ENCODE data around the gene INPP4A.
"Not testable (repeated sequence)": the region's sequence is repeated elsewhere in the genome, so short reads cannot be mapped to it uniquely, and the experiment has no call there.

Gene INPP4A

GRCh38 chr2:98433363-98433964 is 11.2 kb upstream of the INPP4A start:
- DNase-seq, result no peak
- in situ Hi-C loops (cut with HindIII; ENCODE audit: low pct_ligation_motif_present, low pct_unique_long_range_greater_than_20kb, low sequenced_read_pairs), result no loop called here

- no peak for DNase-seq
- in situ Hi-C loops (cut with HindIII; ENCODE audit: low pct_ligation_motif_present, low pct_unique_long_range_greater_than_20kb, low sequenced_read_pairs), result no loop called here
Observed at GRCh38 chr2:98434492-98434891, 10.2 kb upstream of the INPP4A start.

GRCh38 chr2:98435670-98436069 is 9.0 kb upstream of the INPP4A start:
- DNase-seq, result peak; percentile 40
- in situ Hi-C loops (cut with HindIII; ENCODE audit: low pct_ligation_motif_present, low pct_unique_long_range_greater_than_20kb, low sequenced_read_pairs), result not testable (repeated sequence)

GRCh38 chr2:98436734-98437133 is 7.9 kb upstream of the INPP4A start:
- in situ Hi-C loops (cut with HindIII; ENCODE audit: low pct_ligation_motif_present, low pct_unique_long_range_greater_than_20kb, low sequenced_read_pairs), result no loop called here
- DNase-seq, result peak; percentile 49

GRCh38 chr2:98438190-98439133 is 6.2 kb upstream of the INPP4A start:
- no peak for DNase-seq
- in situ Hi-C loops (cut with HindIII; ENCODE audit: low pct_ligation_motif_present, low pct_unique_long_range_greater_than_20kb, low sequenced_read_pairs), result no loop called here

- in situ Hi-C loops (cut with HindIII; ENCODE audit: low pct_ligation_motif_present, low pct_unique_long_range_greater_than_20kb, low sequenced_read_pairs), result no loop called here
- DNase-seq, result no peak
Observed at GRCh38 chr2:98441706-98442450, 2.8 kb upstream of the INPP4A start.

GRCh38 chr2:98442488-98442887 is 2.2 kb upstream of the INPP4A start:
- in situ Hi-C loops (cut with HindIII; ENCODE audit: low pct_ligation_motif_present, low pct_unique_long_range_greater_than_20kb, low sequenced_read_pairs), result no loop called here
- DNase-seq, result no peak

- in situ Hi-C loops (cut with HindIII; ENCODE audit: low pct_ligation_motif_present, low pct_unique_long_range_greater_than_20kb, low sequenced_read_pairs), result no loop called here
- peak; percentile 33 for DNase-seq
Observed at GRCh38 chr2:98445177-98445682, 572 bp downstream of the INPP4A start.

- in situ Hi-C loops (cut with HindIII; ENCODE audit: low pct_ligation_motif_present, low pct_unique_long_range_greater_than_20kb, low sequenced_read_pairs), result no loop called here
- no peak for DNase-seq
Observed at GRCh38 chr2:98445683-98446581, 1.3 kb downstream of the INPP4A start.

- no peak for DNase-seq
- in situ Hi-C loops (cut with HindIII; ENCODE audit: low pct_ligation_motif_present, low pct_unique_long_range_greater_than_20kb, low sequenced_read_pairs), result no loop called here
Observed at GRCh38 chr2:98446850-98447249, 2.2 kb downstream of the INPP4A start.

GRCh38 chr2:98448441-98449145 is 3.9 kb downstream of the INPP4A start:
- DNase-seq, result no peak

GRCh38 chr2:98452396-98453027 is 7.9 kb downstream of the INPP4A start:
- in situ Hi-C loops (cut with HindIII; ENCODE audit: low pct_ligation_motif_present, low pct_unique_long_range_greater_than_20kb, low sequenced_read_pairs), result no loop called here
- DNase-seq, result no peak

More at GRCh38 chr2:98448441-98449145, 3.9 kb downstream of the INPP4A start:
- in situ Hi-C loops (cut with HindIII; ENCODE audit: low pct_ligation_motif_present, low pct_unique_long_range_greater_than_20kb, low sequenced_read_pairs), result no loop called here

- in situ Hi-C loops (cut with HindIII; ENCODE audit: low pct_ligation_motif_present, low pct_unique_long_range_greater_than_20kb, low sequenced_read_pairs), result no loop called here
- no peak for DNase-seq
Observed at GRCh38 chr2:98453083-98453482, 8.4 kb downstream of the INPP4A start.

- no peak for DNase-seq
- in situ Hi-C loops (cut with HindIII; ENCODE audit: low pct_ligation_motif_present, low pct_unique_long_range_greater_than_20kb, low sequenced_read_pairs), result no loop called here
Observed at GRCh38 chr2:98453531-98453930, 8.9 kb downstream of the INPP4A start.

GRCh38 chr2:98454073-98454472 is 9.4 kb downstream of the INPP4A start:
- in situ Hi-C loops (cut with HindIII; ENCODE audit: low pct_ligation_motif_present, low pct_unique_long_range_greater_than_20kb, low sequenced_read_pairs), result no loop called here
- DNase-seq, result no peak

- peak; percentile 14 for DNase-seq
- in situ Hi-C loops (cut with HindIII; ENCODE audit: low pct_ligation_motif_present, low pct_unique_long_range_greater_than_20kb, low sequenced_read_pairs), result no loop called here
Observed at GRCh38 chr2:98454500-98455235, 10.0 kb downstream of the INPP4A start.

All from ACHN (cell line).